C4-2B (cell line): ENCODE results near the gene TXNL1.

Experiments
- CTCF ChIP-seq: fragments of 450-650 bp; conservative IDR thresholded peaks from 2 replicates; pipeline ENCODE4 v1.5.1; 2017; ENCODE audit warnings: mild to moderate bottlenecking
- ZFX ChIP-seq: fragments of 450-650 bp; IDR thresholded peaks from 2 replicates; pipeline ENCODE4 v1.6.1; 2017

- TF ChIP-seq ZFX (no peak), CTCF (no peak)
Observed at GRCh38 chr18:56672391-56672790, 34.0 kb upstream of the TXNL1 start.
